ENCODE results near the gene AP1M1. TPM values are rescaled to one million over a fixed set of nuclear protein-coding genes. Genes with fewer than 3 reads are reported as not detected.
"Not testable (repeated sequence)": the region's sequence is repeated elsewhere in the genome, so short reads cannot be mapped to it uniquely, and the experiment has no call there.

The AP1M1 gene
- total RNA-seq, 1 experiment from 2014 or later: 45.9 TPM

- DNase-seq (ENCODE audit: low read depth, low spot score): no peak
- in situ Hi-C loops (cut with HindIII; ENCODE audit: low pct_unique_long_range_greater_than_20kb, low sequenced_read_pairs): no loop called here
Observed at GRCh38 chr19:16265890-16266585, 68.3 kb downstream of the AP1M1 start.

- no peak for DNase-seq (ENCODE audit: low read depth, low spot score)
- in situ Hi-C loops (cut with HindIII; ENCODE audit: low pct_unique_long_range_greater_than_20kb, low sequenced_read_pairs): no loop called here
Observed at GRCh38 chr19:16266586-16266942, 68.9 kb downstream of the AP1M1 start.

- no peak for DNase-seq (ENCODE audit: low read depth, low spot score)
- in situ Hi-C loops (cut with HindIII; ENCODE audit: low pct_unique_long_range_greater_than_20kb, low sequenced_read_pairs): no loop called here
Observed at GRCh38 chr19:16268676-16269319, 71.1 kb downstream of the AP1M1 start.

GRCh38 chr19:16272945-16273344 lies 75.2 kb downstream of the AP1M1 start:
- in situ Hi-C loops (cut with HindIII; ENCODE audit: low pct_unique_long_range_greater_than_20kb, low sequenced_read_pairs): no loop called here
- no peak for DNase-seq (ENCODE audit: low read depth, low spot score)

GRCh38 chr19:16274447-16274846 lies 76.7 kb downstream of the AP1M1 start:
- in situ Hi-C loops (cut with HindIII; ENCODE audit: low pct_unique_long_range_greater_than_20kb, low sequenced_read_pairs): no loop called here
- DNase-seq (ENCODE audit: low read depth, low spot score): no peak

GRCh38 chr19:16280306-16280705 lies 82.6 kb downstream of the AP1M1 start:
- no peak for DNase-seq (ENCODE audit: low read depth, low spot score)
- in situ Hi-C loops (cut with HindIII; ENCODE audit: low pct_unique_long_range_greater_than_20kb, low sequenced_read_pairs): no loop called here

GRCh38 chr19:16281743-16282142 lies 84.0 kb downstream of the AP1M1 start:
- in situ Hi-C loops (cut with HindIII; ENCODE audit: low pct_unique_long_range_greater_than_20kb, low sequenced_read_pairs): no loop called here
- DNase-seq (ENCODE audit: low read depth, low spot score): no peak

GRCh38 chr19:16283210-16284061 lies 85.7 kb downstream of the AP1M1 start:
- DNase-seq (ENCODE audit: low read depth, low spot score): no peak
- in situ Hi-C loops (cut with HindIII; ENCODE audit: low pct_unique_long_range_greater_than_20kb, low sequenced_read_pairs): no loop called here

- in situ Hi-C loops (cut with HindIII; ENCODE audit: low pct_unique_long_range_greater_than_20kb, low sequenced_read_pairs): no loop called here
Observed at GRCh38 chr19:16284505-16284904, 86.8 kb downstream of the AP1M1 start.

GRCh38 chr19:16285079-16285478 lies 87.4 kb downstream of the AP1M1 start:
- DNase-seq (ENCODE audit: low read depth, low spot score); in situ Hi-C loops (cut with HindIII; ENCODE audit: low pct_unique_long_range_greater_than_20kb, low sequenced_read_pairs): not testable (repeated sequence)

More at GRCh38 chr19:16284505-16284904, 86.8 kb downstream of the AP1M1 start:
- no peak for DNase-seq (ENCODE audit: low read depth, low spot score)

GRCh38 chr19:16285769-16286498 lies 88.2 kb downstream of the AP1M1 start:
- in situ Hi-C loops (cut with HindIII; ENCODE audit: low pct_unique_long_range_greater_than_20kb, low sequenced_read_pairs): no loop called here
- DNase-seq (ENCODE audit: low read depth, low spot score): no peak

- in situ Hi-C loops (cut with HindIII; ENCODE audit: low pct_unique_long_range_greater_than_20kb, low sequenced_read_pairs): no loop called here
- DNase-seq (ENCODE audit: low read depth, low spot score): no peak
Observed at GRCh38 chr19:16288544-16288943, 90.8 kb downstream of the AP1M1 start.

GRCh38 chr19:16289594-16289993 lies 91.9 kb downstream of the AP1M1 start:
- in situ Hi-C loops (cut with HindIII; ENCODE audit: low pct_unique_long_range_greater_than_20kb, low sequenced_read_pairs): no loop called here
- no peak for DNase-seq (ENCODE audit: low read depth, low spot score)

GRCh38 chr19:16290692-16291091 lies 93.0 kb downstream of the AP1M1 start:
- in situ Hi-C loops (cut with HindIII; ENCODE audit: low pct_unique_long_range_greater_than_20kb, low sequenced_read_pairs): no loop called here
- DNase-seq (ENCODE audit: low read depth, low spot score): no peak

GRCh38 chr19:16293118-16294091 lies 95.7 kb downstream of the AP1M1 start:
- in situ Hi-C loops (cut with HindIII; ENCODE audit: low pct_unique_long_range_greater_than_20kb, low sequenced_read_pairs): no loop called here
- DNase-seq (ENCODE audit: low read depth, low spot score): no peak

GRCh38 chr19:16295057-16295456 lies 97.3 kb downstream of the AP1M1 start:
- in situ Hi-C loops (cut with HindIII; ENCODE audit: low pct_unique_long_range_greater_than_20kb, low sequenced_read_pairs): no loop called here
- no peak for DNase-seq (ENCODE audit: low read depth, low spot score)
